Sciatic nerve (tissue), 2 donors: ENCODE measurements around the gene FAM180A. TPM values are rescaled to one million over a fixed set of nuclear protein-coding genes. Genes with fewer than 3 reads are reported as not detected.
A peak's percentile ranks its signal among the peaks of the same experiment; 100 is the strongest.
"Not testable (repeated sequence)": the region's sequence is repeated elsewhere in the genome, so short reads cannot be mapped to it uniquely, and the experiment has no call there.

Experiments
- ATAC-seq: fragments of 200-7000 bp; cut with Tn5 transposase; one replicate; pipeline ENCODE4 v1.9.1; 2020; ENCODE audit warnings: mild to moderate bottlenecking, moderate library complexity
- DNase-seq: peaks from one replicate; pipeline ENCODE4 v3.0.0-alpha.2; 2020; ENCODE audit warnings: low spot score
- intact Hi-C: fragments of 100-400 bp; cut with DNase I; formaldehyde crosslinking; loops from one replicate; pipeline ENCODE4 v1.14.2; 2022
- total RNA-seq: library from RNA; stranded (reverse); fragmentation: NEBNext Ultra II Directional; extraction: Animal tissue kit (Norgen Biotek cat#: 25700); gene quantifications from one replicate; pipeline ENCODE4 v1.2.1, GENCODE V29; 2021
- donor health status: DM: no; HTN: no; CAD: no.
- donor health status: DM: no; HTN: no; CAD: no.

The FAM180A gene
- total RNA-seq, 1 donor from 2014 or later, result 8.0 TPM

- ATAC-seq (peak; percentile 23), DNase-seq (no peak)
- intact Hi-C loops, result no loop called here
Observed at GRCh38 chr7:135704074-135704473, 44.5 kb downstream of the FAM180A start.

GRCh38 chr7:135697276-135698049, 51.1 kb downstream of the FAM180A start:
- intact Hi-C loops, result no loop called here
- no peak for DNase-seq
- ATAC-seq, result no peak

- ATAC-seq, result no peak
Observed at GRCh38 chr7:135693558-135693957, 55.1 kb downstream of the FAM180A start.

GRCh38 chr7:135692606-135693005, 56.0 kb downstream of the FAM180A start:
- intact Hi-C loops, ATAC-seq: not testable (repeated sequence)

More at GRCh38 chr7:135693558-135693957, 55.1 kb downstream of the FAM180A start:
- intact Hi-C loops, result no loop called here
- no peak for DNase-seq

GRCh38 chr7:135692055-135692454, 56.6 kb downstream of the FAM180A start:
- no peak for DNase-seq
- no peak for ATAC-seq
- intact Hi-C loops, result no loop called here

More at GRCh38 chr7:135692606-135693005, 56.0 kb downstream of the FAM180A start:
- not testable (repeated sequence) for DNase-seq

- intact Hi-C loops, result no loop called here
- no peak for ATAC-seq
- no peak for DNase-seq
Observed at GRCh38 chr7:135690566-135690965, 58.0 kb downstream of the FAM180A start.

GRCh38 chr7:135687466-135687865, 61.1 kb downstream of the FAM180A start:
- intact Hi-C loops, result no loop called here
- ATAC-seq, result no peak
- no peak for DNase-seq

- ATAC-seq, result no peak
- no peak for DNase-seq
- intact Hi-C loops, result no loop called here
Observed at GRCh38 chr7:135685306-135686084, 63.1 kb downstream of the FAM180A start.

GRCh38 chr7:135684699-135685098, 63.9 kb downstream of the FAM180A start:
- intact Hi-C loops, result no loop called here
- no peak for DNase-seq
- ATAC-seq, result no peak

- no peak for ATAC-seq
- intact Hi-C loops, result no loop called here
Observed at GRCh38 chr7:135684136-135684535, 64.5 kb downstream of the FAM180A start.

GRCh38 chr7:135683609-135684008, 65.0 kb downstream of the FAM180A start:
- no peak for ATAC-seq
- intact Hi-C loops, result no loop called here

More at GRCh38 chr7:135684136-135684535, 64.5 kb downstream of the FAM180A start:
- no peak for DNase-seq

GRCh38 chr7:135682191-135682590, 66.4 kb downstream of the FAM180A start:
- intact Hi-C loops, result no loop called here
- ATAC-seq (no peak), DNase-seq (no peak)

More at GRCh38 chr7:135683609-135684008, 65.0 kb downstream of the FAM180A start:
- no peak for DNase-seq

- no peak for DNase-seq
- no peak for ATAC-seq
- intact Hi-C loops, result no loop called here
Observed at GRCh38 chr7:135681762-135682161, 66.9 kb downstream of the FAM180A start.

Other genes starting within 250 kb of the FAM180A start
- gene CNOT4, start 238.7 kb downstream of the FAM180A start, total RNA-seq, result 42.9 TPM
- 46.8 TPM for gene NUP205, start 190.9 kb downstream of the FAM180A start, total RNA-seq
- gene STMP1, start 86.3 kb downstream of the FAM180A start, total RNA-seq, result 36.2 TPM
- 0.27 TPM for gene SLC13A4, start 20.6 kb downstream of the FAM180A start, total RNA-seq
- 114 TPM for gene MTPN, start 228.5 kb upstream of the FAM180A start, total RNA-seq